Measurements from ENCODE around the gene INHBA.

INHBA gene

DNA sequence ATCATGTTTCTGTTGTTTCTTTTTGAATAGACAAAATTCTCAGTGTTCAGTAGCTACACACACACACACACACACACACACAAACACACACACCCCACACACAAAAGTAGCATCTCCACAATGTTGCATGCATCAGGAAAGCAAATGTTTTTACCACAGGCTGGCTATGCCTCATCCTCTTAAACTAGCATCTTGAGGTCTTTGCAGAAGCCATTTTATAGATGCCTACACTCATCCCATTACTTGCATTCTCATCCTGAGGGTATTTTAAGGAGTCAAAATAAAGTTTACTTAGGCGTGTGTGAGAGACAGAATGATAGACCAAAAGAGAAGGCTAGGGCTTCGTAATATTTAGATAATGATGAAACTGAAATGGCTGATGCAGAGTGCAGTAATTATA, 7.9 kb upstream of the INHBA start:
- DNase-seq = no peak

DNA sequence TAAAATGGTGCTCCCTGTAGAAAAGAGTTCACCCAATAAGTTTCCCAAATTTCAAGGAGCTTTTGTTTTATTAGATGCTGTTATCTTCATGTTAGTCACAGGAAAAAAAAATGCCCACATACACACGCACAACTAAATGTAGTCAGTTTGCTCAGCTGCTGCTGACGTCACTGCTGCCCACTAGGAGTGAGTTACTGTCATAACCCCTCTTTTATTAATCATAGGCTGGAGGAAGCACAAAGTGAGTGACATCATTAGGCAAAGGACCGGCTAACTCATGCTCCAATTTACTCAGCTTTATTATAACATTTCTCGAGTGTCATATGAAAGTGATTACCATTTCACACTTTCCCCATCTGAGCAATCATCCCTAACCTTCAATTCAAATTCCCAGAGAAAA, 6.7 kb upstream of the INHBA start:
- DNase-seq = peak in 1 of 2 donors; percentile 36

DNA sequence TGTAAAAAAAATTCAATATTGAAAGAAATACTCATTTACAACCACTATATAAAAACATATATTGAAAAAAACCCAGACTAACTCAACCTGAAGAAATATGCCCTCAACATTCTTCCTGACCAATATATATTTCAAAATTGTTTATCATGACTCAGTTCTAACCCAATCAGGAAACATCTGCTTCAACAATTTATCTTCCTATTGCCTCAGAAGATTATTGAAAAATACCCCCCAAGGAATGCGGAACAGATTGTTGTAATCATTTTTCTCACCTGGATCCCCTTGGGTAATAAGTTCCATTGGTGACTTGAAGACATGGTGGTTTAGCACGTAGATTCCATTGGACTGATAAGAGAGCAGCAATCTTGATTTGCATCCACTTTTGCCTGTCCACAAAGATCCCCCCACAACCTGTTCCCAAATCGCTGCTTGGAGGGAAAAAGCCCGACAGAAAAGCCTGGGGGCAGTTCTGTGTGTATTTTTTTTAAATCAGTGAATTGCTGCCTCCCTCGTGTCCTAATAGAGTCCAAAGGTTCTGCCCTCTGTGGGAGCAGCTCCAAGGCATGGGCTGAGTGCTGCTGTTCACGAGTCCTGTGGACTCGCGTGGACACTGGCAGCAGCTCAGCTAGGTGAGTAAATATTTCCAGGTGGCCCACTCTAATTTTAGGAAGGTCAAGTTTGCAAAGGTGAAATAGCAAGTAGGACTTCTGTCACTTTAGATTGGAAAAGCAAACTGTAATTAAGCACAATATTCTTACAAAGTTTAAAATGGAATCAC, 5.9 kb upstream of the INHBA start:
- DNase-seq = no peak

DNA sequence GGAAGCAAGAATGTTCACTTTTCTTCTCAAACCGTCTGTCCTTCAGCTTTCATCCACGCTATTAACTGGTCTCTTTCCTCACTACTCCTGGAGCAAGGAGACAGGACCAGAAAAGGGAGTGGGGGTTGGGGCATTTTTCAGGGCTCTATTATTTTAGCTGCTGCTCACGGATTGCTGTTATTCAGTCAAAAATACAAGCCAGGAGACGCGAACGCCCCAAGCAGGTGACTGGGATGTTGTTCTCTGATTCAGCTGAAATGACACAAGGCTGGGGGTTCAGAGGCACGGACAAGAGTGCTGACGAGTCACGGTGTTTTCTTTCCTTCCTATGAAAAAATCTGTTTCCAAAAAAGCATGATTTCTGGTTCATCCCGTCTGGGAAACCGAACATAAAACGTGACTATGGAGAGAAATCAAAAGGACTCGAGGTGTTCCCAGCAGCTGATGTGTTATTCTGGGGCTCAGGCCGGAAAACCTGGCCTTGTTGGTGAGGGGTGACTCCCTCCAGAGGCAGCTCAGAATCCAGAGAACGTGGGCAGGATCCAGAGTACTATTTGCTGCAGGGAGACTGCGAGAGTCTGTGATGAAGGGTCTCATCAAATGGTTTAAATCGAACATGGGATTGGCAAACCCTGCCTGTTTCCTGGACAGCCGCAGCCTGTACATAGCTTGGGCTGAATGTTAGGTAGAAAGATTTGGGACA, 3.5 kb upstream of the INHBA start:
- no peak for DNase-seq

DNA sequence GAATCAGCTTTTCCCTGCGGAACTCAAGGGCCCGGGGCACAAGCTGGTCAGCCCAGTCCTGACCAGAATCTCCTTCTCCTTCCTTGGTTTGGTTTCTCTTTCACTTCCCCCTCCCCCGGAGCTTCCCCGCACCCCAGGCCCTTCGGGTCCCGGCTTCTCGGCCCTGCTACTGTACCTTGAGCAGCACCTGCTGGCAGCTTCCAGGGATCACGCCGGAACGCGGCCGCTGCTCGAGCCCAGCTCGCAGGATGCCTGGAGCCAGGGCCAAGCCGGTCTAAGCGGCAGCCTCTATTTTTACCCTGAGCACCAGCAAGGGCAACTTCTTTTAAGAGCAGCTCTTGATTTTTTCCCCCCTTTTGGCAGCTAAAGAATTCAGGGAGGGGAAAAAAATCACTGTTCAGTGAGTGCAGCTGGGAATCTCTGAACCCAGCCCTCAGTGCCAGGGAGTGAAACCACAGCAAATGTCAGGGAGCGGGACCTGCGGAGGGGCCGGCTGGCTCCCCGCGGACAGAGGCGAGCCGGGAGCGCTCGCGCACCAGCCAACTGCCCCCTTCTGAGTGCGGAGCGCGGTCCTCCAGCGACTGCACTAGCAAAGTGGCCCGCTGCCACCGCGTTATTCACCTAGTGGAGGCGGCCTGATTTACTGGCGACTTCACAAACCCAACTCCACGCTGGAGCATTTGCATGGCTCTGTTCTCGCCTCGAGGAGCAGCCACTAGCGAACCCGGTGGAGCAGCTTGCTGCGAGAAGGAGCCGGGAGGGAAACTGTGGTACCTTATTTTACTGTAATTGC, 2.4 kb upstream of the INHBA start:
- DNase-seq = peak; percentile 47 to 82

DNA sequence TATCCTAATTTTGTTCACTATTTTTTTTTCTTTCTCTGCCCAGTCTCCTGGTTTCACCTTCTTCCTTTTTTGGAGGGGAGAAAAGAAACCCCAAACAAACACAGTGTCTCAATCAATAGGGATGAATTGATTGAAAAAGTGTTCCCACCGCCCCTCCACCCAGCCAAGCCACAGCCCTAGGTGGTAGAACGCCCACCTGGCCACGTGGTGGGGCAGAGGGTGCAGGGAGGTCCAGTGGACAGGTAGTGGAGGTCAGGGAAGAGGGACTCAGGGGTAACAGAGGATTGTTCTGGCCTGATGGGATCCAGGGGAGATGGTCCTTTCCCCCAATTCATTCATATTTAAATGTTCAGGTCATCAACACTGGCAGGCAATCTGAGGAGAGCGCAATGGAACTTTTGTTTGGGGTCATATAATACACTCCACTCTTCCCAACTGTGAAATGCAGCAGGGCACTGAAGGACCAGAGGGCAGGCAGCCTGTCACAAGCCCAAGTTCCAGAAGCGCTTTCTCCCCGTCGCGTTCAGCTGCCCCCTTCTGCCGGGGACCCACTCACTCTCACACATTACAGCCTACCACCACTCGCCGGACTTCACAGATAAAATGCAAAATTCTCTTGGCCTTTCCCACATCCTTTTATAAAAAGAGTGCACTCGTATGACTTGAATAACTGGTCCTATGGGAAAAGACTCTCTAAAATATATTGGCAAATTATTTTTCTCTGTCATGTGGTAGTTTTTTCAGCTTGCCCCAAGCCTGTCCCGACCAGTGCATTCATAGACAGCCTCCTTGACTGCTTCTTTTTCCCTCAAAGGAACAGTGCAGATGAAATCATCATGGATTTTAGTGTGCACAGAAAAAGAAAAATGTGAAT, 1.6 kb downstream of the INHBA start:
- DNase-seq = no peak

DNA sequence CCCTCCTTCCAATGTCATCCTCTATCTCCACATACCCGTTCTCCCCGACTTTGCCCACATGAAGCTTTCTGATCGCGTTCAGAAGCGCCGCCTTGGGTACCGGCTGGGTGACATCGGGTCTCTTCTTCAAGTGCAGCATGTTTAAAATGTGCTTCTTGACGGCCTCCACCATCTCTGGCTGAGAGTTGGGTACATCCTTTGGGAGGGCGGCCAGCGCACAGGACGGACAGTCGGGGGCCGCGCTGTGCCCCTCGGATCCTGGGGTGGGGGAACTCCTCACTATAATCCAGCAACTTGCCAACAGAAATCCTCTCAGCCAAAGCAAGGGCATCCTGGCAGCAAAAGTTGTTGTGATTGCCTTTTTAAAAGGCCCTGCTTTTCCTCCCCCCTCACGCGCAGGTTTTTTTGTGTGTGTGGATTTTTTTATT, 2.8 kb downstream of the INHBA start:
- no peak for DNase-seq

DNA sequence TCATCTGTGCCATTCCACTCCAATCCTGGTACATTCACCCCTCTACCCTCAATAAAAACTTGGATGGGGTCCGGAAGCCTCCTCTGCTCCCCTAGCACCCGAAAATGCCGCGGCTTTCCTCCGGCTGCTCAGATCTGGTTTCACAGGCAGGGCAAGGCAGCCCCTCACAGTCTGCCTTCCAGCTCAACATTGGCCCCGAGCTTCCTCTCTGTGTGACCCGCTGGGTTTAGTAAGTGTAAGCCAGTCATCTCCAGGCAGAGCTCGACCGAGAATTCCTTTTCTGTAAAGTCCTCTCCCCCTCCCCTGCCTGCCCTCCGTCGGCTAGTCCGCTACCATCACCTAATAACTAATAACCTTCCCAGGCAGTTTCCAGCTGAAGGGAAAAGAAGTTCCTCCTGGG, 3.4 kb downstream of the INHBA start:
- no peak for DNase-seq

DNA sequence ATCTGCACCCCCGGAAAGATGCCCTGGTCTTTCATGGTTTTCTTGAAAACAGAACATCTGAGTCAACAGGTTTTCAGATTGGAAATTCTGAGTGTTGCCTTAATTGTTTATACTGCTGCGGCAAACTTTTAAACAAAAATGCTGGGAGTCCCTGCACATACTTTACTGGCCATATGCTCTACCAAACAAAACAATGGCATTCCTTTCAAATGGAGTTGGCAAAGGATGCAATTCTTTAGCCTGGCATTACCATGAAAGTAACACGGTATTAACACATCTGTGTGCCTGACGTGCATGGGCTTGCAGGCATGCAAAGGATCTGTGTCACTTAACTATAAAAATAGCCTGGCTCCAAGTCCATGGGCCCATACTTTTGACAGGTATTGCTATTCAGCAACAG, 4.2 kb downstream of the INHBA start:
- DNase-seq = no peak

DNA sequence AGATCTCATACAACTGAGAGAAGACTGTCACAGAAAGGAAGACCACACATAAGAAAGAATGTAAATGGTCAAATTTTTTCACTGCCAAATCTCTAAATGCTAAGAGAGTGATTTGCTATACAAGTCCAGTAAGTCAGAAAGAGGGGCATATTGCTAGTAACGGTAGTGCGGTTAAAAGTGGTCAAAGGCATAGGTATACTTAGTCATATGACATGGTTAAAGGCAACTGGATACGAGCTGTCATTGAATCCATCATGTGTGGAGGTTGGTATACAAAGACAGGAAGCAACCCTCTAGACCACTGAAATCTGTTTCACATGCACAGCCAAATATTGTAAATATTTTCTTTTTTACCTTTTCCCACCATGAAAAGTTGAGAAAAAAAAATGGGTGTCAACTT, 4.8 kb downstream of the INHBA start:
- DNase-seq = no peak

DNA sequence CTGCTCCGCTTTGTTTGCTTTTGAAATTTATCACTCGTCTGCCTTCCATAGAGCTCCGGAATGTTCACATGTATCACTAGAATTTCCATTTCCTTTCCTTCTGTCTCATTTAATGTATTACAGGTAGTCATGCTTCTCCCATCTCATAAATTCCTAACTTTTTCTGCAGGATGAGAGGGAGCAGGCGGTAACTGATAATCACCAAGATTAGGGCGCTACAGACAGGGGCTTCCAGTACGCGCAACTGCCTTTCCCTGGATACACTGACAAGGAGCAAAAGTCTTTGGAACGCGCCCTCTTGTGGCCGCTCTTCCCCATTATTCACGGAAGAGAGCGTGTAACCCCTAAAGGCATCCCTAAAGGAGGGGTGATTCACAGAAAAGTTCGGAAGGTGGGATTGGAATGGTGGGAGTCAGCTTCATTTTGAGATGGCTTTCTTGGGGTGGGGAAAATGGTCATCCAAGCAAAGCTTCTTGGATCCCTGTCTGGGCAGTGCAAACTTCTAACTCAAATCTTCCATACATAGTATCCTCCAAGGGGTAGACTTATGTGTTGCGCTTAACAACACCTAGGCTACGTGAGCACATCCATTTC, 6.5 kb downstream of the INHBA start:
- peak in 1 of 2 donors; percentile 28 for DNase-seq

DNA sequence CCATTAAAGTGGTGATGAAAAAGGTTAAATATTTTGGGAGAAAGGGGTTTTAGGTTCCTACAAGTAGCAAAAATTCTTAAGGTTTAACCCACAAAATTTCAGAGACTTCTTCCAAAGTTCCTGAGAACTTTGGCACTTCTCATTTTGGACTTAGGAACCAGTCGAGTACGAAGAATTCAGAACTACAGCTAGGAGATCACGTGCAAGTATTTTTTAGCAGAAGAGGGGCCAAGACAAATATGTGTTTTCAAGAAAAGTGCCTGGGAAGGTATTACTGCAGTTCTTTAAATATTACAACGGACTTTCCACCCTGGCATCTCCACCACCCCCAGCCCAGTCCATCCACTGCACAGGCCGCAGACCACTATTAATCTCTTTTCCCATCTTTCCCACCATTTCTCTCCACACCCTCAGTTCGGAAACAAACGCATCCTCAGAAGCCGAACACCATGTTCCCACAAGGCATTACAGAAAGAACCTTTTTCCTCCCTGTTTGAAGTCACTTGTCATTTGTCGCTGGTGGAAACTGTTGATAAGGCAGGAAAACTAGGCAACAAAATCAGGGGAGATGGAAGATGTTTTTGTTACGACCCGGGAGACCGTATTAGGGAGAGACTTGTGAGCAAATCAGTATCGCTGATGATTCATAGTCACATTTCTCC, 7.1 kb downstream of the INHBA start:
- no peak for DNase-seq

DNA sequence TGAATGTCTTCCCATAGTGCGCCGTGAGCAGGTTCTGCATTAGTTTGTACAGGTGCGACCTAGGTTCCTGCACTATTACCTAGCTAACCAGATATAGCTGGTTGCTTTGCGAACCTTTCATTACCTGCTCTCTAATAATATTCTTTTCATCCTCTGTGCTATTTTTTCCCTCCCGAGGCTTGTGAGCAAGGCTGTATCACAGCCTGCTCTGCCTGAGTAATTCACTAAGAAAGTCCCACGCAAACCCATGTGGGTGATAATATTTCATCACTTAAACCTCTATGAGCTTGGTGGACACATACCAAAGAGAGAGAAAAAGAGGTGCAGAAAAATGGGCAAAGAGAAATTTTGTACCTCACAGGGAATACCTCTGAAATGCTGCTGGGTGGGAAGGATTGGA, 8.4 kb downstream of the INHBA start:
- DNase-seq = no peak

DNA sequence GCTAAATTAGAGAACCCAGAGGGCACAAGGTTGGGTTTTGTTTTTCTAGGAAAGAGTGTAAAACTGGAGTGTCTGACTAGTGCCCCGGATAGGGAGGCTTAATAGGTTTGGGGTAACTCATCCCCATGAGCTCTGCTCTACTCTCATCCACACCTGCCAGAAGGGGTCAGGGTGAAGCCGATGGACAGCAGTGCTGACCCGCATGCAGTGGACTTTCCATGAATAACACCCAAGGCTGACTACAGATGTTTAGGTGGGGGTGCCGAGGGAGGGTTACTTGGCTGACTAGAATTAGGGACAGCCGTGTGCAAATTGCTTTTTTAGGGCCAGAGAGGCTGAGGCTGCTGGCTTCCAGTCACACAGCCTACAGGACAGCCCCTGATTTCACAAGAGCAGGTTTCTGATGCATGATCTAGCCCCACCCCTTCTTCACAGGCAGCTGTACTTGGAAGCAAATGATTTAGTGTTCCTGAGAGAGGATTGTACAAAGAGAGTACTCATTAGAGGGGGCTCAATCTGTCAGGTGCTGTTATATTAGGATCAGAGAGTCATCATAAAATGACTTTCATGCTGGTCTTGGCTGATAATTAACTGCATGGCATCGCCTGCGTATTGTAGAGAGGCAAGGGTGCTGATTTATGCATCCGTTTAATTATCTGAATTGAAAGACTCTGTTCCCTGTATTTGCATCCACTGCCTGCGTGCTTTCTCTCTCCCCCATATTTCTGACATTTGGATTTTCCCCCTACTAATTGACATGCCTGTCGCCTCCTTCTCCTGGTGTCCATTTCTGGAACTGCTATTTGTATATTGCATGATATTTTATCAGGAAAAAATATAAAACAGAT, 9.5 kb downstream of the INHBA start:
- DNase-seq = no peak

DNA sequence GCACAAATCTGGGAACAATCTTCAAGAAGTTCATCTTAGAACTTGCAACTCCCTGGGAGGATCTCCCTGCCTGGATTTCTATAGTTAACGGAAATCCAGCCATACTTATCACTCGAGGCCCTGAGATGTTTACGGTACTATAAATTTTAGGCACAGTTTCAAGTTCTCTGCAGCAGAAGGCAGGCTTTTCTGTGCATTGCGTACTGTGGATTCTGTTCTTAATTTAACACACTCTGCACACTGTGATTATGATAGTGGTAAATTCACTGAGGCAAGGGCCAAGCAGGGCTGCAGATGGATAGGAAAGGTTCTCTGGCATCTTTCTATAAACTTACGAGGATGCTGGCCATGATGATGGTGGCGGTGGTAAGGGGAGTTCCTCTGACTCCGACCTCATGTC, 10.6 kb downstream of the INHBA start:
- no peak for DNase-seq

DNA sequence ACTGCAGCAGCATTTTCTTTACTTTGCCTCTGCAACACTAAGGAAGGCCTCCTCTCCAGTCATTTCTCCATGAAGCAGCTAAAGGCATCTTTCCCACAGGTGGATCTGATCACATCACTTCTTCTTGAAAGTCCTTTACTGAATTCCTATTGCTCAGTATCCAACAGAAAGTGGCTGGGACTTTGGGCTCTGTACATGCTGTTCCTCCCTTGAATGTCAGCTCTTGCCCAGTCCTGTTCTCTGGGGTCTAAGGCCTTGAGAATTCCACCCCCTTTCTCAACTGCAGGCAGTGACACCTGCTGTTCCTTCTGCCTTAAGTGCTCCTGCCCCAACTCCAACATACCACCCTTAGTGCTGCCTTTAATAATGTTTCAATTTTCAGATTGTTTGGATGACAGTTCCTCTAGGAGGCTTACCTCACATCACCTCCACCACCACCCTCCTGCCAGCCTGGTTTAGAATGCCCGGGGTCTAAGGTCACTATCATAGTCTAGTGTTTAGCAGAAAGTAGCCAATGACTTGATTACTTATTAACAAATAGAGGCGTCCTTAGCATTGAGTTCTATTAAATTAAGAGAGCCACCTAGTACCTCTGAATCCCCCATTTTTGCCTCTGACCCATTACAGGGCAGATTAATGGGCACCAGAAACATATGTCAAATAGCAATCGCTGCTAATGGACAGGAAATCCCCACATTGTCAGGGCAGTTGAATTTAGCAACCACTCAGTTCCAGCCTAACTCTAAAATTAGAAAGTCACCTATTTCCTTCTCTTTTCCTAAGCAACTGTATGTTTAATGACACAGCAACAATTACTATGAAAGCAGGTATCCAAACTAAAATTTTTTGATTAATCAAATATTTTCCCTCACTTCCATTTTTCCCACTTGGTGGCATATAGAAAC, 11.4 kb downstream of the INHBA start:
- DNase-seq = no peak

DNA sequence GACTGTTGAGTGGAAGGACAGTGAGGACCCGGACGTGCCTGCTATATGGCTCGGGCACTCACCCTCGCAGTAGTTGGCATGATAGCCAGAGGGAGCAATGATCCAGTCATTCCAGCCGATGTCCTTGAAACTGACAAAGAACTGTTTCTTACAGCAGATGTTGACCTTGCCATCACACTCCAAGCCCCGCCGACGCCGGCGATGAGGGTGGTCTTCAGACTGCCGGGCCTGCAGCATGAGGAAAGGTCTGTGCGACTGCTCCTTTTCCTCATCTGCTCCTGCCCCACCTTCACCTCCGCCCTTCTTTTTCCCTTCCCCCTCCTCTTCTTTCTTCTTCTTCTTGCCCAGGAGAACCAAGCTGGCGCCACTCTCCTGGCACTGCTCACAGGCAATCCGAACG, 13.1 kb downstream of the INHBA start:
- DNase-seq = no peak

DNA sequence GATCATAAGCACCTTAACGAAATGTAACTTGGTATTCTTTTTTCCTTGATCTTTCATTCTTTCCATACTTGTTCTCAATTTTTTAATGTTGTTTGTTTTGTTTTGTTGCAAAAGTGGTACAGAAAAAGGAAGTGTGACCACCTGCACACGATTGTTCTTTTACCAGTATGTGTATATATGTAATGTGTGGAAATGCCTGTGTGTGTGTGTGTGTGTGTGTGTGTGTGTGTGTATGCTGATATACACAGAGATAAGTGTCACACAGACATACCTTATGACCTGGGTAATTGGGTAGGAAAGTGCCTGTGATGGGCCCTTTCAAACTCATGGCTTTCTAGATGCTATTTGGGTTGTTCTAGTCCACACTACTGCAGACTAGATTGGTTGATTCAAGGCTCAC, 14.0 kb downstream of the INHBA start:
- no peak for DNase-seq

DNA sequence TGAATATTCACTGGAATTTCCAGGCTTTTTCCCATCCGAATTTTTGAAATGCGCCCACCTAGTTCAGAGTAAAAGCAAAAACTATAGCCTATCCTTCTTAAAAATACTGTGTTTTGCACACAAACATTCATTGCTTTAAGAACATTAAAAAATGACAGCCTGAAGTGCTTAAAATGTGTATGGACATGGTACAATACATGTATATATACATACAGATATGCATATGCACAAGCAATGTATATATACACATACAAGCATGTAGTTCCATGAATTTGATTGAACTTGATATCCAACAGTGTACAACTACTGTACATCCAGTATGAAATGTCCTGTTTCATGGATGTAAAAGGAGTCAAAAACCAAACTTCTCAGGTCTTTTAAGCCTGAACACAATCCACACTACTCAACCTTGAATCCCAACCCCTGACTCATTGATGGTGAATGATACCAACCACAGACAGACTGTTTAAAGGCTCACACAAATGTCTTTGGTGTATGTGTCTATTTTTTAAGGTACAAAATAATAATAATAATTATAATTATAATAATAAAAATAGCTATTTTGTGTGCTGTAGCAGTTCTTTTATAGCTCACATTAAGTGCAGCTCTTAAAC, 14.8 kb downstream of the INHBA start:
- no peak for DNase-seq

Data from CD4-positive, alpha-beta T cell treated with Interleukin-4 for 1 hour (primary cell).